ENCODE results near the gene FARSB.

- TF ChIP-seq CTCF (IDR thresholded peaks at IDR 0.05) = no peak
- TF ChIP-seq EP300 (IDR thresholded peaks at IDR 0.05) = no peak
- no peak for TF ChIP-seq POLR2A (IDR thresholded peaks at IDR 0.05)
Measured at GRCh38 chr2:222656526-222657446, 894 bp upstream of the FARSB start.
